ENCODE results near the gene GCLM.

- TF ChIP-seq ZBTB2 (IDR thresholded peaks at IDR 0.05), result no peak
- TF ChIP-seq FOXP1 (CRISPR knock-in tag; IDR thresholded peaks at IDR 0.05), result no peak
- no peak for TF ChIP-seq L3MBTL2 (IDR thresholded peaks at IDR 0.05)
- TF ChIP-seq CTCF (IDR thresholded peaks at IDR 0.05 in 2 of 3, conservative IDR thresholded peaks at IDR 0.05 in 1 of 3; ENCODE audit: insufficient read depth in 2 of 3, low read depth in 1 of 3, low read length in 3 of 3), result no peak
- TF ChIP-seq SIN3A (IDR thresholded peaks at IDR 0.05; ENCODE audit: borderline replicate concordance in 2 of 2, control insufficient read depth in 1 of 2, low read depth in 2 of 2, low read length in 2 of 2), result no peak
- no peak for TF ChIP-seq SP1 (CRISPR knock-in tag; IDR thresholded peaks at IDR 0.05)
- no peak for TF ChIP-seq CHD1 (IDR thresholded peaks at IDR 0.05; ENCODE audit: low read length)
- TF ChIP-seq FOXK2 (conservative IDR thresholded peaks at IDR 0.05 in 1 of 2, IDR thresholded peaks at IDR 0.05 in 1 of 2; ENCODE audit: low read depth in 2 of 2), result no peak
- TF ChIP-seq CREB1 (IDR thresholded peaks at IDR 0.05), result no peak
- TF ChIP-seq CREB1 (CRISPR knock-in tag; IDR thresholded peaks at IDR 0.05), result no peak
- no peak for TF ChIP-seq MAX (CRISPR knock-in tag; IDR thresholded peaks at IDR 0.05)
Observed at GRCh38 chr1:93900723-93901504, 8.3 kb downstream of the GCLM start.

Data from K562 (cell line).